Measurements from ENCODE around the gene CAV2.

The CAV2 gene

GRCh38 chr7:116454377-116454776, 45.2 kb upstream of the CAV2 start:
- Histone ChIP-seq H3K9ac (ENCODE audit: low read length) (no peak overlapping the region), H3F3A (ENCODE audit: insufficient read depth, low read length) (no peaks in the 10 kb centered on the region), H3K4me1 (ENCODE audit: insufficient read depth, low read length, severe bottlenecking) (no peaks in the 10 kb centered on the region), H3K79me2 (ENCODE audit: insufficient read depth, low read length) (no peaks in the 10 kb centered on the region), H3K27me3 (ENCODE audit: insufficient read depth, low read length) (0 out of 2 replicates have a peak, but pooled peaks cover 7% of the 10 kb centered on the region), H3K9me2 (ENCODE audit: low read depth, low read length) (no peaks in the 10 kb centered on the region), H3K4me2 (ENCODE audit: low read length) (no peak overlapping the region), H3K9me3 (ENCODE audit: low read length) (no peaks in the 10 kb centered on the region; the same call in 1 of the 2 replicates), H3K36me3 (ENCODE audit: insufficient read depth, low read length) (no peaks in the 10 kb centered on the region), H4K20me1 (ENCODE audit: insufficient read depth, low read length) (no peaks in the 10 kb centered on the region), H3K27ac (ENCODE audit: low read depth, low read length, poor library complexity, severe bottlenecking) (no peak overlapping the region), H2AFZ (ENCODE audit: low read length) (no peak overlapping the region), H3K4me3 (ENCODE audit: low read depth, low read length, poor library complexity, severe bottlenecking) (no peak overlapping the region)
- no peak for TF ChIP-seq EZH2 (IDR thresholded peaks at IDR 0.05; ENCODE audit: borderline replicate concordance, low read length)

- Histone ChIP-seq H3K9me2 (ENCODE audit: low read depth, low read length) (no peaks in the 10 kb centered on the region), H3K36me3 (ENCODE audit: insufficient read depth, low read length) (no peaks in the 10 kb centered on the region), H3K4me1 (ENCODE audit: insufficient read depth, low read length, severe bottlenecking) (no peaks in the 10 kb centered on the region), H3K9ac (ENCODE audit: low read length) (no peak overlapping the region), H3K27me3 (ENCODE audit: insufficient read depth, low read length) (0 out of 2 replicates have a peak, but pooled peaks cover 7% of the 10 kb centered on the region), H3K27ac (ENCODE audit: low read depth, low read length, poor library complexity, severe bottlenecking) (no peak overlapping the region), H3F3A (ENCODE audit: insufficient read depth, low read length) (no peaks in the 10 kb centered on the region), H2AFZ (ENCODE audit: low read length) (no peak overlapping the region), H3K9me3 (ENCODE audit: low read length) (no peaks in the 10 kb centered on the region; the same call in 1 of the 2 replicates), H3K4me2 (ENCODE audit: low read length) (no peak overlapping the region), H4K20me1 (ENCODE audit: insufficient read depth, low read length) (no peaks in the 10 kb centered on the region), H3K79me2 (ENCODE audit: insufficient read depth, low read length) (no peaks in the 10 kb centered on the region), H3K4me3 (ENCODE audit: low read depth, low read length, poor library complexity, severe bottlenecking) (no peak overlapping the region)
- TF ChIP-seq CTCF (IDR thresholded peaks at IDR 0.05; ENCODE audit: low read length) (no peak), EZH2 (IDR thresholded peaks at IDR 0.05; ENCODE audit: borderline replicate concordance, low read length) (no peak)
Observed at GRCh38 chr7:116455009-116455408, 44.5 kb upstream of the CAV2 start.

GRCh38 chr7:116455499-116455898, 44.0 kb upstream of the CAV2 start:
- no peaks in the 10 kb centered on the region for H3K4me1 ChIP-seq (ENCODE audit: insufficient read depth, low read length, severe bottlenecking)
- no peak overlapping the region for H3K9ac ChIP-seq (ENCODE audit: low read length)
- no peak overlapping the region for H2AFZ ChIP-seq (ENCODE audit: low read length)
- no peaks in the 10 kb centered on the region for H3K36me3 ChIP-seq (ENCODE audit: insufficient read depth, low read length)
- TF ChIP-seq EZH2 (IDR thresholded peaks at IDR 0.05; ENCODE audit: borderline replicate concordance, low read length) (no peak), CTCF (IDR thresholded peaks at IDR 0.05; ENCODE audit: low read length) (no peak)
- H3K79me2 ChIP-seq (ENCODE audit: insufficient read depth, low read length), result no peaks in the 10 kb centered on the region
- no peak overlapping the region for H3K4me2 ChIP-seq (ENCODE audit: low read length)
- 0 out of 2 replicates have a peak, but pooled peaks cover 7% of the 10 kb centered on the region for H3K27me3 ChIP-seq (ENCODE audit: insufficient read depth, low read length)
- no peaks in the 10 kb centered on the region for H3K9me2 ChIP-seq (ENCODE audit: low read depth, low read length)
- H4K20me1 ChIP-seq (ENCODE audit: insufficient read depth, low read length), result no peaks in the 10 kb centered on the region
- no peak overlapping the region for H3K27ac ChIP-seq (ENCODE audit: low read depth, low read length, poor library complexity, severe bottlenecking)
- H3K9me3 ChIP-seq (ENCODE audit: low read length), result no peaks in the 10 kb centered on the region; the same call in 1 of the 2 replicates
- H3K4me3 ChIP-seq (ENCODE audit: low read depth, low read length, poor library complexity, severe bottlenecking), result no peak overlapping the region
- no peaks in the 10 kb centered on the region for H3F3A ChIP-seq (ENCODE audit: insufficient read depth, low read length)

- Histone ChIP-seq H3K4me1 (ENCODE audit: insufficient read depth, low read length, severe bottlenecking) (no peaks in the 10 kb centered on the region), H3K79me2 (ENCODE audit: insufficient read depth, low read length) (no peaks in the 10 kb centered on the region), H3K9ac (ENCODE audit: low read length) (no peak overlapping the region), H3F3A (ENCODE audit: insufficient read depth, low read length) (no peaks in the 10 kb centered on the region), H3K27me3 (ENCODE audit: insufficient read depth, low read length) (no peaks in the 10 kb centered on the region), H2AFZ (ENCODE audit: low read length) (no peak overlapping the region), H3K36me3 (ENCODE audit: insufficient read depth, low read length) (no peaks in the 10 kb centered on the region), H3K9me2 (ENCODE audit: low read depth, low read length) (no peaks in the 10 kb centered on the region), H3K9me3 (ENCODE audit: low read length) (no peaks in the 10 kb centered on the region), H3K4me2 (ENCODE audit: low read length) (no peak overlapping the region), H3K27ac (ENCODE audit: low read depth, low read length, poor library complexity, severe bottlenecking) (no peak overlapping the region), H4K20me1 (ENCODE audit: insufficient read depth, low read length) (no peaks in the 10 kb centered on the region), H3K4me3 (ENCODE audit: low read depth, low read length, poor library complexity, severe bottlenecking) (no peak overlapping the region)
- TF ChIP-seq CTCF (IDR thresholded peaks at IDR 0.05; ENCODE audit: low read length) (no peak), EZH2 (IDR thresholded peaks at IDR 0.05; ENCODE audit: borderline replicate concordance, low read length) (no peak)
Observed at GRCh38 chr7:116461500-116461899, 38.0 kb upstream of the CAV2 start.
